Trophoblast cell (in vitro differentiated cells and primary cell): ENCODE data around the gene GABARAPL2.

Source experiments
- DNase-seq, 2 donors: peaks; one replicate each; pipeline ENCODE4 v3.0.0-alpha.2; 2016
- H2AFZ ChIP-seq: 2 replicates; pipeline ENCODE4 v1.6.1; 2013; ENCODE audit warnings: low read length, moderate library complexity, mild to moderate bottlenecking; ENCODE audit not compliant: insufficient read depth, poor library complexity
- H2AK5ac ChIP-seq: 2 replicates; pipeline ENCODE4 v1.6.1; 2013; ENCODE audit warnings: mild to moderate bottlenecking, low read length
- H2BK120ac ChIP-seq: 2 replicates; pipeline ENCODE4 v1.6.1; 2013; ENCODE audit warnings: low read length, mild to moderate bottlenecking, moderate library complexity; ENCODE audit not compliant: insufficient read depth, poor library complexity
- H2BK12ac ChIP-seq: 2 replicates; pipeline ENCODE4 v1.6.1; 2013; ENCODE audit warnings: mild to moderate bottlenecking, low read length, moderate library complexity
- H2BK5ac ChIP-seq: 2 replicates; pipeline ENCODE4 v1.6.1; 2013; ENCODE audit warnings: low read length, low read depth, moderate library complexity, mild to moderate bottlenecking; ENCODE audit not compliant: poor library complexity
- H3K14ac ChIP-seq: 2 replicates; pipeline ENCODE4 v1.6.1; 2013; ENCODE audit warnings: mild to moderate bottlenecking, low read length
- H3K18ac ChIP-seq: 2 replicates; pipeline ENCODE4 v1.6.1; 2013; ENCODE audit warnings: mild to moderate bottlenecking, low read length
- H3K23ac ChIP-seq: 2 replicates; pipeline ENCODE4 v1.6.1; 2013; ENCODE audit warnings: low read length
- H3K27ac ChIP-seq: 2 replicates; pipeline ENCODE4 v1.5.1; 2013; ENCODE audit warnings: low read depth, mild to moderate bottlenecking, inconsistent platforms, low read length, moderate library complexity
- H3K27me3 ChIP-seq: 2 replicates; pipeline ENCODE4 v1.6.1; 2013; ENCODE audit warnings: inconsistent platforms, mild to moderate bottlenecking, low read length, moderate library complexity; ENCODE audit not compliant: insufficient read depth
- H3K36me3 ChIP-seq, 2 experiments: 1 replicate in 1 of 2; 2 replicates in 1 of 2; pipeline ENCODE4 v1.6.1; 2013; ENCODE audit warnings: low read length in 2 of 2, mild to moderate bottlenecking in 2 of 2, moderate library complexity in 1 of 2; ENCODE audit not compliant: insufficient read depth in 2 of 2, control insufficient read depth in 1 of 2
- H3K4ac ChIP-seq: 2 replicates; pipeline ENCODE4 v1.6.1; 2013; ENCODE audit warnings: low read depth, mild to moderate bottlenecking, low read length, moderate library complexity
- H3K4me1 ChIP-seq, 2 experiments: 1 replicate in 1 of 2; 2 replicates in 1 of 2; pipeline ENCODE4 v1.6.1; 2013; ENCODE audit warnings: low read length in 2 of 2, mild to moderate bottlenecking in 2 of 2, moderate library complexity in 1 of 2; ENCODE audit not compliant: insufficient read depth in 2 of 2, control insufficient read depth in 1 of 2
- H3K4me2 ChIP-seq: 2 replicates; pipeline ENCODE4 v1.6.1; 2013; ENCODE audit warnings: inconsistent platforms, mild to moderate bottlenecking, low read length, moderate library complexity
- H3K4me3 ChIP-seq: 2 replicates; pipeline ENCODE4 v1.5.1; 2013; ENCODE audit warnings: mild to moderate bottlenecking, low read depth, low read length, inconsistent platforms
- H3K79me1 ChIP-seq: one replicate; pipeline ENCODE4 v1.6.1; 2013; ENCODE audit warnings: low read length
- H3K79me2 ChIP-seq: 2 replicates; pipeline ENCODE4 v1.6.1; 2013; ENCODE audit warnings: low read length, mild to moderate bottlenecking; ENCODE audit not compliant: control insufficient read depth, insufficient read depth, poor library complexity
- H3K9ac ChIP-seq: 2 replicates; pipeline ENCODE4 v1.6.1; 2013; ENCODE audit warnings: mild to moderate bottlenecking, low read length
- H3K9me3 ChIP-seq: 2 replicates; pipeline ENCODE4 v1.6.1; 2013; ENCODE audit warnings: low read depth, mild to moderate bottlenecking, control low read depth, inconsistent platforms, low read length; ENCODE audit not compliant: insufficient read depth
- H4K12ac ChIP-seq: 2 replicates; pipeline ENCODE4 v1.6.1; 2013; ENCODE audit warnings: low read depth, mild to moderate bottlenecking, low read length, moderate library complexity
- H4K8ac ChIP-seq: 2 replicates; pipeline ENCODE4 v1.6.1; 2013; ENCODE audit warnings: low read depth, mild to moderate bottlenecking, low read length, moderate library complexity
- H4K91ac ChIP-seq: one replicate; pipeline ENCODE4 v1.6.1; 2013; ENCODE audit warnings: low read depth, mild to moderate bottlenecking, low read length, moderate library complexity
- WGBS: extraction: QIAGEN DNeasy Blood & Tissue Kit; methylation state at CpG from one replicate; pipeline ENCODE4 v1.1.7; 2013; ENCODE audit warnings: missing lambda C conversion rate; ENCODE audit not compliant: insufficient read length, insufficient coverage; ENCODE audit errors: extremely low coverage; 5-methylcytosine and 5-hydroxymethylcytosine counted together

Gene GABARAPL2

DNA sequence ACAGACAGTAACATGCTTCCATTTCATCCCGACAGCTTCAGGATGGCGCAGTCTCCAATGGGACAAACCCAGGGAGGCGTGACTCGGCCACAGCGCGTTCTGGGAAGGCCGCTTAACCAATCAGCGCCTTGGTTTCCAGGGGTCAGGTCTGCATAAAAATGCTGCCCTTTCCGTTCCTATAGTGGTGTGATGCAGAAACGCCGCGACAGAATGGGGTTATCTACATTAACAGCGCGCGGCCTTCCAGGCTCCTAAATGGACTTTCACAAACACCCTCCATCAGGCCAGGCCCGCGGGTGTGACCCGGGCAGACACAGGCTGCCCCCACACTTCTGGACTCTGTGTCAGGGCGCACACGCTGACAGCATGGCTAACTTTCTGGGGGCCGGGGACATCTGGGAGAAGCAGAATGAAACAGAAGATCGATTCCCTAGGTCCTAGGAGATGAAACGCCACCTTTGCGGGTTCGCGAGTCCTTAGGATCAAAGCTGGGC lies 10.9 kb upstream of the GABARAPL2 start:
- Histone ChIP-seq H4K8ac (peak overlapping the region; percentile 79), H3K27ac (no peak overlapping the region), H3K27me3 (no peaks in the 10 kb centered on the region), H3K18ac (peak overlapping the region; percentile 33), H3K4me3 (peak overlapping the region; percentile 84), H3K14ac (no peak overlapping the region), H3K4me2 (peak overlapping the region; percentile 95), H3K9me3 (no peaks in the 10 kb centered on the region), H3K36me3 (no peaks in the 10 kb centered on the region), H3K4me1 (peaks cover 3 to 10% of the 10 kb centered on the region in 2 experiments), H3K79me2 (no peaks in the 10 kb centered on the region), H3K9ac (no peak overlapping the region), H2AFZ (peak overlapping the region; percentile 85), H2BK5ac (no peak overlapping the region), H3K79me1 (peaks cover 2% of the 10 kb centered on the region), H3K4ac (no peak overlapping the region), H4K12ac (peak overlapping the region; percentile 48), H4K91ac (peak overlapping the region; percentile 42), H2BK120ac (no peak overlapping the region), H2AK5ac (no peak overlapping the region), H3K23ac (no peak overlapping the region), H2BK12ac (no peak overlapping the region)
- DNase-seq = peak; percentile 71 to 74
- WGBS = no CpG with 5 or more reads among the region's 26 CpGs

DNA sequence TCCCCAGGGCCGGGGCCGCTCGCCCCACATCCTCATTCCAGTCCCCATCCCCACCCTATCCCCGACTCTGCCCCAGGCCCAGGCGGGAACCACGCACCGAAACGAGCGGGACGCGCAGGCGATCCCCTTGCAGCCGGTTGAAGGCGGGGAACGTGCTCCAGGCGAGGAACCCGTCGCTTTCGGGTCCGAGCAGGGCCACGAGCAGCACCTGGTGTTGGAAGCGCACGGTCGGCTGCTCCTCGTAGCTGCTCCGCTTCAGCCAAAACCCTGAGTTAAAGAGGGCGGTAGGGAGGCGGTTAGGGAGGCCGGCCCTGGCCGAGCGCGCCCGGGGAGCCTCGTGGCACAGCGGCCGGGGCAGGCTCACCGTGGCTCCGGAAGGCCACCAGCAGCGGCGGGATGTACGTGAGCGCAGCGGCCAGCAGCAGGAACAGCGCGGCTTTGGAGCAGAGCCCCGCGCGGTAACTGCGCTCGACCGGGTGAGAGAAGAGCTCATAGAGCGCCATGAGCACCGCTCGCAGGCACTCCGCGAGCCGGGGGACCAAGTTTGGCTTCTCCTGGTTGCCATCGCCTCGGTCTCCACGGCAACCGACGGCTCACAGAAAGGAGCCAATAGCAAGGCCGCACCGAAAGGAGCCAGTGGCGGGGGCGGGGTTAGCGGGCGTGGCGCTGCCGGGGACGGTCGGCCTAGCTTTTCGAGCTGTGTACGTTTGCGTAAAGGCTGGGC lies 10.3 kb upstream of the GABARAPL2 start, which contains the start of gene TMEM231:
TSS of gene TMEM231 (minus strand) at position 546 of the 724 bp plus-strand sequence. CDS start at position 503, 43 bp downstream.
- peak within 1 kb of the TSS; percentile 9 for H2AK5ac ChIP-seq
- WGBS = no CpG with 5 or more reads among the region's 75 CpGs
- H3K4me1 ChIP-seq = peaks cover 3 to 10% of the 10 kb centered on the region in 2 experiments
- peak within 1 kb of the TSS; percentile 95 for H3K4me2 ChIP-seq
- H3K27me3 ChIP-seq = no peaks in the 10 kb centered on the region
- peak within 1 kb of the TSS; percentile 40 for H3K14ac ChIP-seq
- peak within 1 kb of the TSS; percentile 79 for H4K8ac ChIP-seq
- no peak within 1 kb of the TSS for H2BK5ac ChIP-seq
- H4K91ac ChIP-seq = peak within 1 kb of the TSS; percentile 42
- H3K9me3 ChIP-seq = no peaks in the 10 kb centered on the region
- H2BK12ac ChIP-seq = peak within 1 kb of the TSS; percentile 37
- H2BK120ac ChIP-seq = peak within 1 kb of the TSS; percentile 72
- H3K9ac ChIP-seq = peak within 1 kb of the TSS; percentile 1
- H2AFZ ChIP-seq = peak within 1 kb of the TSS; percentile 85
- H3K18ac ChIP-seq = peak within 1 kb of the TSS; percentile 33
- peak within 1 kb of the TSS; percentile 66 for H4K12ac ChIP-seq
- H3K79me2 ChIP-seq = no peaks in the 10 kb centered on the region
- DNase-seq = peak; percentile 95
- no peak within 1 kb of the TSS for H3K4ac ChIP-seq
- peaks cover 2% of the 10 kb centered on the region for H3K79me1 ChIP-seq
- no peaks in the 10 kb centered on the region for H3K36me3 ChIP-seq
- H3K4me3 ChIP-seq = peak within 1 kb of the TSS; percentile 84
- no peak within 1 kb of the TSS for H3K27ac ChIP-seq
- no peak within 1 kb of the TSS for H3K23ac ChIP-seq

DNA sequence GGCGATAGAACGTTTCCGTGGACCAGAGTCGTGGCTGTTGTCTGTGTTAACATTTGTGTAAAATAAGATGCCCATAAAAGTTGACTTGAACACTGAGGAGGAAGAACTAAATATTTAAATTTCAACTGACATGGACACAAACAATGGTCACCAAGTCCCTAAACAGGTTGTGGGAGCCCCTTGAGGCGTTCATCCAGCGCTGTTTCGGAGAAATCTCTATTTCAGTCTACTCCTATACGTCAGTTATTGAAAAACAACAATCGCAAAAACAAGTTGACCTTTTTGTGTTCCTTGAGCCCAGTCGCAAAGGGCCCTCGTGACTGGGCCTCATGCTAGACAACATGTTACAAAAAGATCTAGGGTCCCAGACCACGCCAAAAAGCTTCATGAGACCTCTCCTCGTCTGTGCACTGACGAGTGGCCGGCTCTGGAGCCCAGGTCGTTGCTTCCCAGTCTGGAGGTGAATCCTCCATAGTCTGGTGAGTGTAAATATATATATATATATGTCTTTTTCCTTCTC lies 9.7 kb upstream of the GABARAPL2 start:
- no CpG with 5 or more reads among the region's 16 CpGs for WGBS
- Histone ChIP-seq H4K12ac (no peak overlapping the region), H3K4ac (no peak overlapping the region), H3K4me2 (peak overlapping the region; percentile 95), H2BK12ac (no peak overlapping the region), H3K23ac (no peak overlapping the region), H2BK5ac (no peak overlapping the region), H3K79me2 (no peaks in the 10 kb centered on the region), H4K8ac (peak overlapping the region; percentile 77), H3K4me1 (peaks cover 3 to 10% of the 10 kb centered on the region in 2 experiments), H2BK120ac (no peak overlapping the region), H2AK5ac (no peak overlapping the region), H2AFZ (peak overlapping the region; percentile 85), H4K91ac (peak overlapping the region; percentile 25), H3K27me3 (no peaks in the 10 kb centered on the region), H3K27ac (no peak overlapping the region), H3K9me3 (no peaks in the 10 kb centered on the region), H3K4me3 (no peak overlapping the region), H3K14ac (no peak overlapping the region), H3K79me1 (peaks cover 2% of the 10 kb centered on the region), H3K36me3 (no peaks in the 10 kb centered on the region), H3K9ac (no peak overlapping the region), H3K18ac (no peak overlapping the region)
- DNase-seq = no peak

DNA sequence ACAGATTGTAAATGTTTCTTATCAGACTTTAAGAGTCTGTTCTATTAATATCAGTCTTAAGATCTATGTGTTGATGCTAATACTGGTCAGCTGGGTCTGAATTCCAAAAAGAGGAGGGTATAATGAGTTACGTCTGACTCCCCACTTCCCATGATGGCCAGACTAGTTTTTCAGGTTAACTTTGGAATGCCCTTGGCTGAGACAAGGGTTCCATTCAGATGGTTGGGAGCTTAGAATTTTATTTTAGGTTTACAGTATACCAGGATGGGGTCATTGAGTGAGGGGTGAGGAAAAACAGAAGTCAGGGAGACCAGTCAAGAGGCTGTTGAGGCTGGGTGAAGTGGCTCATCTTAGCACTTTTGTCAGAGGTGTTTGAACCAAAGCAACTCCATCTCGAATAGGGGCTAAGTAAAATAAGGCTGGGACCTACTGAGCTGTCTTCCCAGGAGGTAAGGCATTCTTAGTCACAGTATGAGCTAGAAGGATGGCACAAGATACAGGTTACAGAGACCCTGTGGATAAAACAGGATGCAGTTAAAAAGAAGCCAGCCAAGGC lies 7.3 kb upstream of the GABARAPL2 start:
- no peak overlapping the region for H3K23ac ChIP-seq
- H3K36me3 ChIP-seq = no peaks in the 10 kb centered on the region
- no peak overlapping the region for H3K9ac ChIP-seq
- peak in 1 of 2 donors; percentile 48 for DNase-seq
- H3K27me3 ChIP-seq = no peaks in the 10 kb centered on the region
- no peak overlapping the region for H3K4ac ChIP-seq
- no CpG with 5 or more reads among the region's 2 CpGs for WGBS
- H4K8ac ChIP-seq = no peak overlapping the region
- no peaks in the 10 kb centered on the region for H3K9me3 ChIP-seq
- H3K4me1 ChIP-seq = peaks cover 3 to 10% of the 10 kb centered on the region in 2 experiments
- H3K18ac ChIP-seq = no peak overlapping the region
- no peak overlapping the region for H3K4me3 ChIP-seq
- no peak overlapping the region for H2BK12ac ChIP-seq
- no peak overlapping the region for H2AFZ ChIP-seq
- no peak overlapping the region for H4K91ac ChIP-seq
- H2BK5ac ChIP-seq = peak overlapping the region; percentile 8
- H3K79me2 ChIP-seq = no peaks in the 10 kb centered on the region
- no peak overlapping the region for H3K4me2 ChIP-seq
- no peak overlapping the region for H4K12ac ChIP-seq
- H2BK120ac ChIP-seq = no peak overlapping the region
- H3K14ac ChIP-seq = no peak overlapping the region
- no peak overlapping the region for H3K27ac ChIP-seq
- H2AK5ac ChIP-seq = no peak overlapping the region
- peaks cover 2% of the 10 kb centered on the region for H3K79me1 ChIP-seq
